CD8-positive, alpha-beta memory T cell (primary cell): ENCODE results near the gene BRD9. TPM values are rescaled to one million over a fixed set of nuclear protein-coding genes. Genes with fewer than 3 reads are reported as not detected.
A peak's percentile ranks its signal among the peaks of the same experiment; 100 is the strongest.

Experiments
- CTCF ChIA-PET: fragments of 350-600 bp; sonication (Branson Sonifier 250); formaldehyde crosslinking; loops from one replicate; lab custom pipeline; 2021; ENCODE audit warnings: antibody characterized with exemption; lab: Charles Lee
- POLR2A ChIA-PET: fragments of 350-600 bp; sonication (Branson Sonifier 250); formaldehyde crosslinking; loops from one replicate; lab custom pipeline; 2021; ENCODE audit warnings: antibody characterized with exemption; lab: Charles Lee
- DNase-seq, 5 donors: peaks; one replicate each; pipeline versions ENCODE4 v3.0.0 to v3.0.0-alpha.2; 2020 to 2022; ENCODE audit warnings: mixed read lengths in 1 of 5
- H3K27ac ChIP-seq: one replicate; pipeline ENCODE4 v1.7.0; 2013; ENCODE audit warnings: low read depth, mild to moderate bottlenecking, low read length, moderate library complexity
- H3K27me3 ChIP-seq: 2 replicates; pipeline ENCODE4 v1.7.0; 2013; ENCODE audit warnings: low read length, mild to moderate bottlenecking; ENCODE audit not compliant: insufficient read depth, poor library complexity, severe bottlenecking
- H3K36me3 ChIP-seq: 2 replicates; pipeline ENCODE4 v1.7.0; 2013; ENCODE audit warnings: mild to moderate bottlenecking, low read length, moderate library complexity; ENCODE audit not compliant: insufficient read depth
- H3K4me1 ChIP-seq: 2 replicates; pipeline ENCODE4 v1.7.0; 2013; ENCODE audit warnings: mild to moderate bottlenecking, low read length, moderate library complexity; ENCODE audit not compliant: insufficient read depth
- H3K4me3 ChIP-seq: 2 replicates; pipeline ENCODE4 v1.7.0; 2013; ENCODE audit warnings: mild to moderate bottlenecking, low read length
- H3K9me3 ChIP-seq: 2 replicates; pipeline ENCODE4 v1.7.0; 2013; ENCODE audit warnings: mild to moderate bottlenecking, low read length
- H3K27ac Mint-ChIP-seq, 8 donors: one replicate each; pipeline ENCODE4 v1.8.0; 2020 to 2021; ENCODE audit warnings: mixed read lengths in 8 of 8, mild to moderate bottlenecking in 6 of 8, inconsistent platforms in 3 of 8, moderate library complexity in 3 of 8
- H3K27me3 Mint-ChIP-seq, 2 donors: one replicate each; pipeline ENCODE4 v1.8.0; 2020 to 2021; ENCODE audit warnings: mixed read lengths in 2 of 2, mild to moderate bottlenecking in 1 of 2, moderate library complexity in 1 of 2
- H3K36me3 Mint-ChIP-seq, 3 donors: one replicate each; pipeline ENCODE4 v1.8.0; 2020 to 2021; ENCODE audit warnings: mixed read lengths in 3 of 3, inconsistent platforms in 1 of 3, mild to moderate bottlenecking in 1 of 3
- H3K4me1 Mint-ChIP-seq, 3 donors: one replicate each; pipeline ENCODE4 v1.8.0; 2020 to 2021; ENCODE audit warnings: mixed read lengths in 3 of 3, inconsistent platforms in 1 of 3, mild to moderate bottlenecking in 1 of 3
- H3K4me3 Mint-ChIP-seq, 7 donors: one replicate each; pipeline ENCODE4 v1.8.0; 2020 to 2021; ENCODE audit warnings: mixed read lengths in 7 of 7, mild to moderate bottlenecking in 6 of 7, moderate library complexity in 4 of 7, inconsistent platforms in 2 of 7
- H3K9me3 Mint-ChIP-seq, 5 donors: one replicate each; pipeline ENCODE4 v1.8.0; 2020 to 2022; ENCODE audit warnings: mixed read lengths in 5 of 5, mild to moderate bottlenecking in 3 of 5, moderate library complexity in 2 of 5, inconsistent platforms in 1 of 5
- polyA plus RNA-seq: library from polyadenylated mRNA; unstranded; fragments of 300-500 nt; fragmentation: Illumina TruSeq; gene quantifications from one replicate; pipeline ENCODE4 v1.2.3, GENCODE V29; 2021
- total RNA-seq, 2 experiments: library from RNA; stranded (reverse); gene quantifications; one replicate each; pipeline ENCODE4 v1.2.3, GENCODE V29; 2021

Gene BRD9
- total and polyA plus RNA-seq, 3 experiments from 2014 or later, result 18.9 to 53.8 (median 52.6) TPM

DNA sequence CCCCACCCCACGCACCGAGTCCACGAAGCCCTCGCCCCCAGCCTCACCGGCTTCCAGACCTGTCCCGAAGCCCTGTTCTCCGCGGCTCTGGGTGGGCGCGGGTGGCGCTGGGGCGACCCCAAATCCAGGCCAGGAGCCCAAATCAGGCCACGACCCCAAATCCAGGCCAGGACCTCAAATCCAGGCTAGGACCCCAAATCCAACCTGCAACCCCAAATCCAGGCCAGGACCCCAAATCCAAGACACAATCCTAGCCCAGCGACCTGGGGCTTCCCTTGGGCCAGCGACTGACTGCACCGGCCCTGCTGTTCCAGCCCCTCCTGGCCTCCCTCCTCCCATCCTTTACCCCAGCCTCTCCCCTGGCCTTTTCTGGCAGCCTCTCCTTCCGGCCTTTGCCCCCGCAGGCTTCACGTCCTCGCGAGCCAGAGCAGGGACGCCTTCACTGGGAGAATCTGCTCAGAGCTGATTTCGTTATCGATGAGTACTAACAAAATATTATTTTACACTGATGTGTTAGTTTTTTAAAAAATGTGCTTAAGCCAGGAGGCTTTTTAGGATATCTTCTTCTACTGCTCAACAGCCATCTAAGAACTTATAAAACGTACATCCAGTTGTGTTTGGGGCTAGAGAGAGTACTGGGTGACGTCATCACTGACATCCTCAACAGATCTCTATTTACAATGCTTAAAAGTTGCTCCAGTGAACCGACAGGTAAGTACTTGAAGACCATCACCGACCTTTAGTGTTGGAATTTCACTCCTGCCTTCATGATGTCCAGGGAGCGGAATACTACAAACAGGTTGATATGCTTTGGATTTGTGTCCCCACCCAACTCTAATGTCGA is 34.8 kb upstream of the BRD9 start:
- no peak overlapping the region for H3K27ac ChIP-seq
- Mint-ChIP-seq H3K27ac (peak overlapping the region in 1 of 8 donors; percentile 21), H3K4me3 (no peak overlapping the region), H3K4me1 (peaks cover 0 to 7% (median 5%) of the 10 kb centered on the region in 3 donors), H3K36me3 (no peaks in the 10 kb centered on the region), H3K27me3 (peaks cover 18 to 40% of the 10 kb centered on the region in 2 donors), H3K9me3 (no peaks in the 10 kb centered on the region)
- POLR2A ChIA-PET, result no interaction called here
- H3K27me3 ChIP-seq, result peaks cover 7% of the 10 kb centered on the region
- H3K36me3 ChIP-seq, result no peaks in the 10 kb centered on the region
- no peaks in the 10 kb centered on the region for H3K4me1 ChIP-seq
- no peak for DNase-seq
- CTCF ChIA-PET, result interaction anchor here (1.2 kb wide), 1 partner anchor 13 kb away, joined by 3 read pairs; no protein-coding TSS in a partner anchor
- H3K9me3 ChIP-seq, result no peaks in the 10 kb centered on the region
- no peak overlapping the region for H3K4me3 ChIP-seq

DNA sequence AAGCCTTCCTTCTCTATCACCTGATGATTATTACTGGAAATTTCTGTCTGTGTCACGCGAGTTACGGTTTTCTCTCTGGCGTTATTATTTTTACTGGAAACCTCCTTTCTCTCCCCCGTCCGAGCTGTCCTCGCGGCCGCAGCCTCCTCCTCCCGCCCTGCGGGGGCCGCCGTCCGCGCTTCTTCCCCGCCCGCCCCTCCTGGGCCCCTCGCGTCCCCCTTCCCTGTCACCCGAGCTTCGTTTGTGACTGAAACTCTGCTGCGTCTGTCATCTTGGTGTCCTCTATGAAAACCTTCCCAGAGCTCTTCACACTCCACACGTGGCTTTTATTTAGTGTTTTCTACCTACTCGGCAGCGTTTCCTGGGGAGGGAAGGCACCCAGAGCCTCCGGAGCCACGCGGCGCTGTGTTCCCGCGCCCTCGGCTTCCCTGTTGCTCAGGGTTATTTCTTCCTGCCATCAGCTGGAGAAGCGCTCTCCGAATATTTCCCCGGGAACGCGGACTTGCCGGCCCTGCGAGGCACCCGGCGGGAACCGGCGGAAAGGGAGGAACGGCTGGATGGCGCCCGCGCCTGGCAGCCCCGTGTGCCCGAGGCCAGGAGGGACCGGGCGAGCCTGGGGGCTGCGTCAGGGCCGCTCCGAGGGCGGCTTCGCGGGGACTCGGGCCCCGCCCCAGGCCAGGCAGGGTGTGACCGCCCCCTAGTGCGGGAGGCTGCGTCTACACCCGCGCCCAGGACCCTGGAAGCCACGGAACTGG is 34.0 kb upstream of the BRD9 start:
- ChIA-PET POLR2A (no interaction called here), CTCF (interaction anchor here (1.2 kb wide), 1 partner anchor 12 kb away, joined by 3 read pairs; no protein-coding TSS in a partner anchor)
- Mint-ChIP-seq H3K4me1 (peaks cover 0 to 7% (median 5%) of the 10 kb centered on the region in 3 donors), H3K9me3 (no peaks in the 10 kb centered on the region), H3K36me3 (no peaks in the 10 kb centered on the region), H3K4me3 (peak overlapping the region in 2 of 7 donors; percentile 12 to 24), H3K27ac (no peak overlapping the region), H3K27me3 (peaks cover 18 to 40% of the 10 kb centered on the region in 2 donors)
- no peak for DNase-seq
- no peaks in the 10 kb centered on the region for H3K36me3 ChIP-seq
- H3K4me1 ChIP-seq, result no peaks in the 10 kb centered on the region
- H3K27ac ChIP-seq, result no peak overlapping the region
- H3K9me3 ChIP-seq, result no peaks in the 10 kb centered on the region
- no peak overlapping the region for H3K4me3 ChIP-seq
- peaks cover 7% of the 10 kb centered on the region for H3K27me3 ChIP-seq

DNA sequence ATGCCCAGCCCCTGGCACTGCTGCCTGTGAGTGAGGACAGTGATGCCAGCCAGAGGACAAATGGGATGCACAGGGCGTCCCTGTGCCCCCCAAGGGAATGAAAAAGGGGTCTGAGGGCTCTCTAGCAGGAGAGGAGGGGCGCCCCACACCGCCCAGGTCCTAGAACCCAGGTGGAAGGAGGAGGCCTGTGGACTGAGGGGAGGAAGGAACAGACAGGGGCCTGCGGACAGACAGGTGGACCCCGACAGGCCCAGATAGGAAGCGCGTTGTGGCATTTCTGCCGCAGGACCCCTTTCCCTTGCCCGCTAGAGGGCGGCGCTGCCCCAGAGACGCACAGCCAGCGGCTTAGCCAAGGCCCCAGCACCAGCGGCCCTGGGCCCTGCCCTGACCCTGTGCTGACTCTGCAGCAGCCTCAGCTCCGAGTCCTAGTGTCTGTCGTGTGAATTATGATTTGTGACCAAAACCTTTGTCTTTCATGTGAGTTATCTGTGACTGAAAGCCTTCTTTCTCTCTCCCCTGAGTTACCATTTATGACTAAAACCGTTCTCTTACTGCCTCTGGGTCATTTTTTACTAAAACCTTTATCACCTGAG is 30.8 kb upstream of the BRD9 start:
- H3K9me3 ChIP-seq, result no peaks in the 10 kb centered on the region
- H3K4me1 Mint-ChIP-seq, result peaks cover 0 to 7% (median 5%) of the 10 kb centered on the region in 3 donors
- no peaks in the 10 kb centered on the region for H3K36me3 ChIP-seq
- H3K27ac ChIP-seq, result no peak overlapping the region
- H3K4me3 Mint-ChIP-seq, result no peak overlapping the region
- peaks cover 15 to 18% of the 10 kb centered on the region in 2 donors for H3K27me3 Mint-ChIP-seq
- H3K36me3 Mint-ChIP-seq, result no peaks in the 10 kb centered on the region
- peak overlapping the region in 1 of 8 donors; percentile 96 for H3K27ac Mint-ChIP-seq
- H3K27me3 ChIP-seq, result peaks cover 7% of the 10 kb centered on the region
- ChIA-PET POLR2A (interaction anchor here (0.7 kb wide), 1 partner anchor 475 kb away, joined by 3 read pairs; no protein-coding TSS in a partner anchor), CTCF (interaction anchor here (0.8 to 1.2 kb wide), 4 partner anchors 9 to 225 kb away, joined by 3 to 8 read pairs (median 6); no protein-coding TSS in a partner anchor)
- H3K9me3 Mint-ChIP-seq, result no peaks in the 10 kb centered on the region
- H3K4me3 ChIP-seq, result no peak overlapping the region
- peak; percentile 41 to 69 (median 58) for DNase-seq
- no peaks in the 10 kb centered on the region for H3K4me1 ChIP-seq

DNA sequence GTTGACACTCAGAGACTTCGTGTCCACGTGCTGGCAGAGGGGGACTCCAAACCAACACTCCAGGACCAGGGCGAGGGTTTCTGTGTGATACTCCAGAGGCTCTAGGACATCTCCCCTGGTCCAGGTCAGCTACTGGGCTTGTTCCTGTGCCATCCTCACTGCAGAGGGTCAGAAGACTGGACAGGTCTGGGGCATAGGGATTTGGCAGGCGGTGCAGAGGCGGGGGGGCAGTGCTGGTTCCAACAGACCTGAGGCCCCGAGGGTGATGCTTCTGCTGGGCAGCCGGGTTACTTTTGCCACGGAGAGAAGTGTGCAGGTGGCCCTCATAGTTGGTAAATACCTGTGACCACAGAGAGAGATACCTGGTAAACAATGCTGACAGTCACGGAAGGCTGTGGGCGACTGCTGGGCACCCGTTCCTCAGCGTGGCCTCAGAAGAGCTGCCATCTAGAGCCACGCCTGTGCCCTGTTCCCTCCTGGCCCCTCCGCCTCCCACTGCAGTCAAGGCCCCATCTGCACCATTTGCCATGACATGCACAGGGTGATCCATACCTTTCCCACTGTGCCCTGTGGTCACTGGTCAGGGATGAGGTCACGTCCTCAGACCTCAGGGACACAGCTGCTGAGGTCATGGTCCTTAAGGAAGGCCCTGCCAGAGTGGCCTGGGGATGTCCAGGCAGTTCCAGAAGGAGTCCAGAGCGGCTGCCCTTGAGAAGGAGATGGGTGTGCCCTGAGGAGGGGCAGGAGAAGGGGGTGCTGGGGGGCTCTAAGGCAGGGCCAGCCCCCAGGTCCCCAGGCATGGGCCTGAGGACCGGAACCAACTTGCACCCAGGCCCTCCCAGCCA is 30.1 kb upstream of the BRD9 start:
- no peak for DNase-seq
- Histone ChIP-seq H3K9me3 (no peaks in the 10 kb centered on the region), H3K27me3 (peaks cover 7% of the 10 kb centered on the region), H3K27ac (no peak overlapping the region), H3K4me1 (no peaks in the 10 kb centered on the region), H3K4me3 (no peak overlapping the region), H3K36me3 (no peaks in the 10 kb centered on the region)
- ChIA-PET POLR2A (no interaction called here), CTCF (interaction anchor here (1.1 to 1.2 kb wide), 2 partner anchors 12 to 218 kb away, joined by 3 to 6 read pairs; no protein-coding TSS in a partner anchor)
- Mint-ChIP-seq H3K27me3 (peaks cover 12 to 15% of the 10 kb centered on the region in 2 donors), H3K9me3 (no peaks in the 10 kb centered on the region), H3K27ac (peak overlapping the region in 1 of 8 donors; percentile 96), H3K4me1 (peaks cover 0 to 6% (median 5%) of the 10 kb centered on the region in 3 donors), H3K36me3 (no peaks in the 10 kb centered on the region), H3K4me3 (no peak overlapping the region)

DNA sequence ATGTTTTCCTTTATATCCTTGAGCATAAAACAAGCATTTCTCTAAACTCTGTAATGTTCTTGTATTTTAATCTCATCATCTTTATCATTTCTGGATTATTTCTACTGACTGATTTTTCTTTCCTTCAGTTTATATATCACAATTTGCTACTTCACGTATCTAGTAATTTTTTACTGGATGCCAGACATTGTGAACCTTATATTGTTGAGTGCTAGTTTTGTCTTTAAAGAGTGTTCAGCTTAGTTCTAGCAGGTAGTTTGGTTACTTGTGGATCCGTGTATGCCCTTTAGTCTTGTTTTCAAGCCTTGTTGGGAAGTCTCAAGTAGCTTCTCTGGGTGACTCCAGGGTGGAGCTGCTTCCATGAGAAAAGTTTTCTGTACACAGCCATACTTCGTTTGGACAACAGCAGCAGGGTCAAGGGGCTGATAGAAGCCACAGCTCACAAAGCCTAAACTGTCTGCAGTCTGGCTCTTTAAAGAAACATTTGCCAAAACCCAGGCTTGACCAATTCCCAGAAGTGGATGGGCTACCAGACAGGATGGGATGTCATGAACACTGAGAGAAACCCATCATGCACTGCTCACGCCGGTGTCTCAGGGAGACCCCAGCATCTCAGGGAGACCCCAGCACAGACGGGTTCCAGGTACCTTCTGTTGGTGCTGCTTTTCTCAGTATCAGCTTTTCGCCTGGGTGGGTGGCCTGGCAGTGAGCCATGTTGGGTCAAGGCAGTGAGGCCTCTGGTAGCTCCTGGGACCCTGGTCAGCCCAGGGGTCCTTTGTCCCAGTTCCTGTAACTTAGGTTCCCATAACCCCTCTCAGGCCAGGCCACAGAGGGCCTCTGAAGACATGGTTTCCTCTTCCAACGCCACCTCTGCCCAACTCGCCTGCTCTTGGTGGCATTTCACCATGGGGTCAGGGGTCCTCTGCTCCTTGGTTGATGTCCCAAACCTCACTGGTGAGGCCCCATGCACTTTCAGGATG is 29.1 kb upstream of the BRD9 start:
- no peak overlapping the region for H3K4me3 Mint-ChIP-seq
- H3K9me3 Mint-ChIP-seq, result no peaks in the 10 kb centered on the region
- Histone ChIP-seq H3K4me3 (no peak overlapping the region), H3K27me3 (peaks cover 7% of the 10 kb centered on the region), H3K9me3 (no peaks in the 10 kb centered on the region), H3K36me3 (no peaks in the 10 kb centered on the region), H3K27ac (no peak overlapping the region), H3K4me1 (no peaks in the 10 kb centered on the region)
- DNase-seq, result no peak
- no peaks in the 10 kb centered on the region for H3K36me3 Mint-ChIP-seq
- CTCF ChIA-PET, result no interaction called here
- H3K27me3 Mint-ChIP-seq, result peaks cover 7 to 9% of the 10 kb centered on the region in 2 donors
- peak overlapping the region in 1 of 8 donors; percentile 74 for H3K27ac Mint-ChIP-seq
- POLR2A ChIA-PET, result no interaction called here
- H3K4me1 Mint-ChIP-seq, result peaks cover 0 to 2% (median 0%) of the 10 kb centered on the region in 3 donors

GRCh38 chr5:920321-920720 is 27.7 kb upstream of the BRD9 start:
- H3K27me3 Mint-ChIP-seq, result no peaks in the 10 kb centered on the region
- no peak overlapping the region for H3K27ac ChIP-seq
- DNase-seq, result no peak
- no peaks in the 10 kb centered on the region for H3K4me1 Mint-ChIP-seq
- no peaks in the 10 kb centered on the region for H3K27me3 ChIP-seq
- H3K27ac Mint-ChIP-seq, result peak overlapping the region in 1 of 8 donors; percentile 44
- H3K36me3 Mint-ChIP-seq, result no peaks in the 10 kb centered on the region
- no peaks in the 10 kb centered on the region for H3K9me3 ChIP-seq
- no peak overlapping the region for H3K4me3 Mint-ChIP-seq
- no peaks in the 10 kb centered on the region for H3K9me3 Mint-ChIP-seq
- no peaks in the 10 kb centered on the region for H3K36me3 ChIP-seq
- ChIA-PET POLR2A (no interaction called here), CTCF (no interaction called here)
- H3K4me1 ChIP-seq, result no peaks in the 10 kb centered on the region
- no peak overlapping the region for H3K4me3 ChIP-seq
